HepG2 (cell line): ENCODE data around the gene LYPD8. TPM values are rescaled to one million over a fixed set of nuclear protein-coding genes. Genes with fewer than 3 reads are reported as not detected.

Experiments used
- ATAC-seq: fragments of 200-7000 bp; cut with Tn5 transposase; 3 replicates; pipeline ENCODE4 v1.9.1; 2020; ENCODE audit warnings: mild to moderate bottlenecking, moderate library complexity
- BruUV-seq: library from RNA; stranded (reverse); fragments of 400-500 nt; replicated peaks from 2 replicates; lab custom pipeline; 2021; lab: Mats Ljungman, UMichigan
- CTCF ChIA-PET: fragments of 300-600 bp; formaldehyde crosslinking; extraction: SDS; loops from one replicate; lab custom pipeline; 2021; ENCODE audit warnings: low total read pairs, inconsistent platforms, low intra/inter-chr PET ratio; lab: Yijun Ruan, JAX
- POLR2A ChIA-PET: fragments of 350-600 bp; sonication (Branson Sonifier 250); formaldehyde crosslinking; loops from one replicate; lab custom pipeline; 2020; ENCODE audit warnings: antibody characterized with exemption, inconsistent platforms; lab: Yijun Ruan, JAX
- DNase-seq: peaks from one replicate; pipeline ENCODE4 v3.0.0-alpha.2; 2015; ENCODE audit warnings: low spot score
- FAIRE-seq: peaks from 3 replicates; lab custom pipeline; 2011; peaks lifted over from hg19 to GRCh38; lab: Jason Lieb, UNC
- H2AFZ ChIP-seq: one replicate; pipeline ENCODE4 v1.6.1; 2011; ENCODE audit warnings: low read length, inconsistent platforms
- H3K27ac ChIP-seq: fragments of 300-600 bp; 3 replicates; pipeline ENCODE4 v1.8.0; 2011; ENCODE audit warnings: mixed run types, mild to moderate bottlenecking, mixed read lengths, low read length, inconsistent platforms; ENCODE audit not compliant: insufficient read depth; ENCODE audit errors: extremely low read length
- H3K27me3 ChIP-seq, 2 experiments: fragments of 200-600 bp in 1 of 2; 2 replicates in 1 of 2; 3 replicates in 1 of 2; pipeline versions ENCODE4 v1.6.0 to v1.8.0; 2011; ENCODE audit warnings: low read length in 2 of 2, mild to moderate bottlenecking in 2 of 2, moderate library complexity in 2 of 2, inconsistent platforms in 1 of 2; ENCODE audit not compliant: insufficient read depth in 2 of 2, control insufficient read depth in 1 of 2
- H3K36me3 ChIP-seq, 2 experiments: fragments of 200-600 bp in 1 of 2; replicated peaks in 1 of 2; 2 replicates in 1 of 2; 3 replicates in 1 of 2; pipeline versions ENCODE4 v1.5.1 to v1.8.0; 2011; ENCODE audit warnings: low read length in 2 of 2, inconsistent platforms in 1 of 2; ENCODE audit not compliant: insufficient read depth in 2 of 2, control insufficient read depth in 1 of 2
- H3K4me1 ChIP-seq: 2 replicates; pipeline ENCODE4 v1.5.1; 2012; ENCODE audit warnings: low read length, inconsistent platforms; ENCODE audit not compliant: insufficient read depth
- H3K4me2 ChIP-seq: 2 replicates; pipeline ENCODE4 v1.6.0; 2011; ENCODE audit warnings: low read depth, low read length, inconsistent platforms
- H3K4me3 ChIP-seq, 3 experiments: fragments of 200-600 bp in 1 of 3; sonication (generic), shearing (Covaris generic) in 1 of 3; replicated peaks in 1 of 3; 2 replicates each; pipeline ENCODE4 v1.5.1; 2011 to 2016; ENCODE audit warnings: low read length in 3 of 3, inconsistent platforms in 2 of 3, low read depth in 2 of 3, mild to moderate bottlenecking in 2 of 3, control low read depth in 1 of 3, mixed read lengths in 1 of 3; ENCODE audit not compliant: insufficient read depth in 1 of 3
- H3K79me2 ChIP-seq: one replicate; pipeline ENCODE4 v1.6.1; 2011; ENCODE audit warnings: low read length, inconsistent platforms; ENCODE audit not compliant: insufficient read depth
- H3K9ac ChIP-seq: 2 replicates; pipeline ENCODE4 v1.6.0; 2011; ENCODE audit warnings: mild to moderate bottlenecking, low read depth, low read length, inconsistent platforms; ENCODE audit not compliant: insufficient read depth
- H3K9me3 ChIP-seq: 2 replicates; pipeline ENCODE4 v1.5.1; 2012; ENCODE audit warnings: mild to moderate bottlenecking, low read length
- H4K20me1 ChIP-seq: 2 replicates; pipeline ENCODE4 v1.6.0; 2011; ENCODE audit warnings: inconsistent platforms, mild to moderate bottlenecking, low read length, moderate library complexity; ENCODE audit not compliant: insufficient read depth
- ARID2 ChIP-seq: sonication (generic); formaldehyde crosslinking; IDR thresholded peaks from 2 replicates; pipeline ENCODE4 v1.8.1; 2022; ENCODE audit warnings: mild to moderate bottlenecking, missing genetic modification reagents, borderline replicate concordance
- ARNT2 ChIP-seq: sonication (generic); formaldehyde crosslinking; IDR thresholded peaks from 2 replicates; pipeline ENCODE4 v1.8.0; 2022; ENCODE audit warnings: mild to moderate bottlenecking, low read depth, missing genetic modification reagents, moderate library complexity
- CC2D1A ChIP-seq: sonication (generic); formaldehyde crosslinking; IDR thresholded peaks from 2 replicates; pipeline ENCODE4 v1.8.1; 2023; ENCODE audit warnings: mild to moderate bottlenecking, missing genetic modification reagents
- POLR2AphosphoS5 ChIP-seq: IDR thresholded peaks from 2 replicates; pipeline ENCODE4 v1.6.1; 2012; ENCODE audit warnings: low read depth, low read length
- RARA ChIP-seq: IDR thresholded peaks from 2 replicates; pipeline ENCODE4 v1.6.1; 2016; ENCODE audit warnings: missing genetic modification reagents, missing compliant biosample characterization
- RBFOX2 ChIP-seq: fragments of 200-400 bp; formaldehyde crosslinking; IDR thresholded peaks from 2 replicates; pipeline ENCODE4 v1.6.1; 2017; ENCODE audit warnings: low read depth, mild to moderate bottlenecking, low read length
- SMAD1 ChIP-seq: sonication (generic); formaldehyde crosslinking; IDR thresholded peaks from 2 replicates; pipeline ENCODE4 v1.4.0; 2020; ENCODE audit warnings: missing genetic modification reagents, low read depth, mild to moderate bottlenecking, borderline replicate concordance
- SP140L ChIP-seq: sonication (generic); formaldehyde crosslinking; IDR thresholded peaks from 2 replicates; pipeline ENCODE4 v1.4.0; 2020; ENCODE audit warnings: missing genetic modification reagents, borderline replicate concordance
- ZBTB7A ChIP-seq: sonication (generic); formaldehyde crosslinking; IDR thresholded peaks from 2 replicates; pipeline ENCODE4 v1.8.0; 2022; ENCODE audit warnings: mild to moderate bottlenecking, missing genetic modification reagents
- ZBTB7B ChIP-seq: sonication (generic); formaldehyde crosslinking; IDR thresholded peaks from 2 replicates; pipeline ENCODE4 v1.4.0; 2020; ENCODE audit warnings: missing genetic modification reagents
- ZNF674 ChIP-seq: sonication (generic); formaldehyde crosslinking; IDR thresholded peaks from 2 replicates; pipeline ENCODE4 v1.5.0; 2020; ENCODE audit warnings: low read depth, mild to moderate bottlenecking, missing genetic modification reagents
- ZNF777 ChIP-seq: sonication (generic); formaldehyde crosslinking; IDR thresholded peaks from 2 replicates; pipeline ENCODE4 v1.4.0; 2020; ENCODE audit warnings: missing genetic modification reagents
- WGBS: methylation state at CpG from one replicate; pipeline ENCODE4 v1.1.6; 2017; ENCODE audit warnings: low lambda C conversion rate; 5-methylcytosine and 5-hydroxymethylcytosine counted together
- in situ Hi-C: cut with HindIII; loops from 2 replicates; pipeline ENCODE4 v1.10.0; 2017; ENCODE audit warnings: low pct_unique_long_range_greater_than_20kb; ENCODE audit not compliant: extremely low pct_ligation_motif_present
- intact Hi-C: fragments of 100-400 bp; cut with micrococcal nuclease; formaldehyde crosslinking; loops from one replicate; pipeline ENCODE4 v1.10.0; 2022; ENCODE audit not compliant: unreplicated experiment
- polyA plus RNA-seq, 8 experiments: library from polyadenylated mRNA; depleted of rRNA in 3 of 8; stranded (reverse) in 7 of 8; unstranded in 1 of 8; fragments of >200 nt; fragmentation: Illumina TruSeq in 4 of 8; extraction: Trizol in 4 of 8; gene quantifications; 2 replicates each; pipeline versions ENCODE4 v1.2.1 to v1.2.3, GENCODE V29; 2011 to 2016; ENCODE audit warnings: low read depth in 4 of 8, missing spikeins in 1 of 8, mixed read lengths in 1 of 8; ENCODE audit not compliant: insufficient read depth in 1 of 8
- total RNA-seq, 5 experiments: library from RNA; depleted of rRNA; stranded (reverse); fragments of >200 nt; fragmentation: Illumina TruSeq; extraction: Trizol; gene quantifications; 2 replicates each; pipeline ENCODE4 v1.2.3, GENCODE V29; 2016; ENCODE audit warnings: low read depth in 1 of 5
- TF ChIP-seq, protein P1 (sequence below): sonication (generic); formaldehyde crosslinking; IDR thresholded peaks from 2 replicates; pipeline ENCODE4 v1.4.0; 2020; ENCODE audit warnings: missing genetic modification reagents
- TF ChIP-seq, protein P2 (sequence below): sonication (generic); formaldehyde crosslinking; IDR thresholded peaks from 2 replicates; pipeline ENCODE4 v1.4.0; 2020; ENCODE audit warnings: mild to moderate bottlenecking, missing genetic modification reagents
- TF ChIP-seq, protein P3 (sequence below): sonication (generic); formaldehyde crosslinking; IDR thresholded peaks from 2 replicates; pipeline ENCODE4 v1.4.0; 2020; ENCODE audit warnings: missing genetic modification reagents

LYPD8 gene
- total and polyA plus RNA-seq, 2 of the 13 experiments (the other 11 are each of a cell fraction or from before 2014, with no cell fraction given): not detected

DNA sequence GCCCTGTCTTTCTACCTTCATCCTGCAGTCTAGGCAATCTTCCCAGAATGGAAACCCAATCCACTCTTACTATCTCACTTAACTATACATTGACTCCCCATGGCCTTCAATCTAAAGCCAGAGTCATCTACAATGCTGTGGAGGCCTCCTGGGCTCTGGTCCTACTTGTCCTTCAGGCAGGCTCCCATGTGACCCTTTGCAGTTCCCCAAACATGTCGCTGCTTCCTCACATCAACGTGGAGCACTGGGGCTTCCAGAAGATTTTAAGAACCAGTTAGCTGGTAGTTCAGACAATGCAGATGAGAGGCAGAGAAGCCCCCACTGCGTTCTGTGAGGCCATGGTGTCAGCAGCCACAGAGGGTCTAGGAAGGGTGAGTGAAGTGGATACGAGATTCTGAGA is 18.6 kb downstream of the LYPD8 start (continued):
- TF ChIP-seq, protein P1, sequence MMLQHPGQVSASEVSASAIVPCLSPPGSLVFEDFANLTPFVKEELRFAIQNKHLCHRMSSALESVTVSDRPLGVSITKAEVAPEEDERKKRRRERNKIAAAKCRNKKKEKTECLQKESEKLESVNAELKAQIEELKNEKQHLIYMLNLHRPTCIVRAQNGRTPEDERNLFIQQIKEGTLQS: no peak
- TF ChIP-seq, all 625 proteins: peak for 0

DNA sequence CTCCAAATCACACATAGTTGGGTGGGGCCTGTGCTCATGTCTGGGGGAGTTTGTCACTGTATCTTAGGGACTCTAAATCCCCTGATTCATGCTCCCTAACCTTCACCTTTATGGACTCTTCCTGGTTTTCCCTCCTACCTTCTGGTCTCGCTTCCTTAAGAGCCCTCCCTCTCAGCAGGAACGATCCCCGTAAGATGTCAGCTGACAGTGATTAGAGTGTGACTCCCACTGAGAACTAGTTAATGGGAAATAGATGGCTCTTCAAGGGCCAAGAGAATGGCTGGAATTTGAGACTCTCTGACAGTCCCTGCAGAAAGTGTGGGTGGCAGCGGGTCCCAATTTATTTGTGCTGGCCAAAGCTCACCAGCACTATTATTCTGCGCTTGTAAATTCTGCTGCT is 22.0 kb downstream of the LYPD8 start:
- intact Hi-C loops: no loop called here
- Histone ChIP-seq H3K79me2 (no peaks in the 10 kb centered on the region), H4K20me1 (no peaks in the 10 kb centered on the region), H3K9me3 (peaks cover 5% of the 10 kb centered on the region), H3K4me1 (0 out of 2 replicates have a peak, but pooled peaks cover 7% of the 10 kb centered on the region), H2AFZ (no peak overlapping the region), H3K4me2 (no peak overlapping the region), H3K4me3 (no peak overlapping the region), H3K9ac (no peak overlapping the region), H3K27ac (no peak overlapping the region), H3K27me3 (no peaks in the 10 kb centered on the region), H3K36me3 (no peaks in the 10 kb centered on the region)
- no TSS peak for BruUV-seq
- 13% methylated on average over 4 of the region's 5 CpGs for WGBS
- in situ Hi-C loops: no loop called here
- DNase-seq: no peak
- CTCF ChIA-PET: no interaction called here
- POLR2A ChIA-PET: no interaction called here
- no peak for FAIRE-seq
- no peak for ATAC-seq
- TF ChIP-seq POLR2AphosphoS5 (no peak), ZBTB7A (CRISPR knock-in tag) (no peak), RARA (CRISPR knock-in tag) (no peak), ARNT2 (no peak), SP140L (CRISPR knock-in tag) (no peak), ARID2 (CRISPR knock-in tag) (no peak), ZNF674 (no peak), ZBTB7B (CRISPR knock-in tag) (no peak), RBFOX2 (no peak), SMAD1 (CRISPR knock-in tag) (no peak), ZNF777 (CRISPR knock-in tag) (no peak), CC2D1A (CRISPR knock-in tag) (no peak)
- TF ChIP-seq, protein P2, sequence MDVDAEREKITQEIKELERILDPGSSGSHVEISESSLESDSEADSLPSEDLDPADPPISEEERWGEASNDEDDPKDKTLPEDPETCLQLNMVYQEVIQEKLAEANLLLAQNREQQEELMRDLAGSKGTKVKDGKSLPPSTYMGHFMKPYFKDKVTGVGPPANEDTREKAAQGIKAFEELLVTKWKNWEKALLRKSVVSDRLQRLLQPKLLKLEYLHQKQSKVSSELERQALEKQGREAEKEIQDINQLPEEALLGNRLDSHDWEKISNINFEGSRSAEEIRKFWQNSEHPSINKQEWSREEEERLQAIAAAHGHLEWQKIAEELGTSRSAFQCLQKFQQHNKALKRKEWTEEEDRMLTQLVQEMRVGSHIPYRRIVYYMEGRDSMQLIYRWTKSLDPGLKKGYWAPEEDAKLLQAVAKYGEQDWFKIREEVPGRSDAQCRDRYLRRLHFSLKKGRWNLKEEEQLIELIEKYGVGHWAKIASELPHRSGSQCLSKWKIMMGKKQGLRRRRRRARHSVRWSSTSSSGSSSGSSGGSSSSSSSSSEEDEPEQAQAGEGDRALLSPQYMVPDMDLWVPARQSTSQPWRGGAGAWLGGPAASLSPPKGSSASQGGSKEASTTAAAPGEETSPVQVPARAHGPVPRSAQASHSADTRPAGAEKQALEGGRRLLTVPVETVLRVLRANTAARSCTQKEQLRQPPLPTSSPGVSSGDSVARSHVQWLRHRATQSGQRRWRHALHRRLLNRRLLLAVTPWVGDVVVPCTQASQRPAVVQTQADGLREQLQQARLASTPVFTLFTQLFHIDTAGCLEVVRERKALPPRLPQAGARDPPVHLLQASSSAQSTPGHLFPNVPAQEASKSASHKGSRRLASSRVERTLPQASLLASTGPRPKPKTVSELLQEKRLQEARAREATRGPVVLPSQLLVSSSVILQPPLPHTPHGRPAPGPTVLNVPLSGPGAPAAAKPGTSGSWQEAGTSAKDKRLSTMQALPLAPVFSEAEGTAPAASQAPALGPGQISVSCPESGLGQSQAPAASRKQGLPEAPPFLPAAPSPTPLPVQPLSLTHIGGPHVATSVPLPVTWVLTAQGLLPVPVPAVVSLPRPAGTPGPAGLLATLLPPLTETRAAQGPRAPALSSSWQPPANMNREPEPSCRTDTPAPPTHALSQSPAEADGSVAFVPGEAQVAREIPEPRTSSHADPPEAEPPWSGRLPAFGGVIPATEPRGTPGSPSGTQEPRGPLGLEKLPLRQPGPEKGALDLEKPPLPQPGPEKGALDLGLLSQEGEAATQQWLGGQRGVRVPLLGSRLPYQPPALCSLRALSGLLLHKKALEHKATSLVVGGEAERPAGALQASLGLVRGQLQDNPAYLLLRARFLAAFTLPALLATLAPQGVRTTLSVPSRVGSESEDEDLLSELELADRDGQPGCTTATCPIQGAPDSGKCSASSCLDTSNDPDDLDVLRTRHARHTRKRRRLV (CRISPR knock-in tag): no peak
- TF ChIP-seq, protein P3, sequence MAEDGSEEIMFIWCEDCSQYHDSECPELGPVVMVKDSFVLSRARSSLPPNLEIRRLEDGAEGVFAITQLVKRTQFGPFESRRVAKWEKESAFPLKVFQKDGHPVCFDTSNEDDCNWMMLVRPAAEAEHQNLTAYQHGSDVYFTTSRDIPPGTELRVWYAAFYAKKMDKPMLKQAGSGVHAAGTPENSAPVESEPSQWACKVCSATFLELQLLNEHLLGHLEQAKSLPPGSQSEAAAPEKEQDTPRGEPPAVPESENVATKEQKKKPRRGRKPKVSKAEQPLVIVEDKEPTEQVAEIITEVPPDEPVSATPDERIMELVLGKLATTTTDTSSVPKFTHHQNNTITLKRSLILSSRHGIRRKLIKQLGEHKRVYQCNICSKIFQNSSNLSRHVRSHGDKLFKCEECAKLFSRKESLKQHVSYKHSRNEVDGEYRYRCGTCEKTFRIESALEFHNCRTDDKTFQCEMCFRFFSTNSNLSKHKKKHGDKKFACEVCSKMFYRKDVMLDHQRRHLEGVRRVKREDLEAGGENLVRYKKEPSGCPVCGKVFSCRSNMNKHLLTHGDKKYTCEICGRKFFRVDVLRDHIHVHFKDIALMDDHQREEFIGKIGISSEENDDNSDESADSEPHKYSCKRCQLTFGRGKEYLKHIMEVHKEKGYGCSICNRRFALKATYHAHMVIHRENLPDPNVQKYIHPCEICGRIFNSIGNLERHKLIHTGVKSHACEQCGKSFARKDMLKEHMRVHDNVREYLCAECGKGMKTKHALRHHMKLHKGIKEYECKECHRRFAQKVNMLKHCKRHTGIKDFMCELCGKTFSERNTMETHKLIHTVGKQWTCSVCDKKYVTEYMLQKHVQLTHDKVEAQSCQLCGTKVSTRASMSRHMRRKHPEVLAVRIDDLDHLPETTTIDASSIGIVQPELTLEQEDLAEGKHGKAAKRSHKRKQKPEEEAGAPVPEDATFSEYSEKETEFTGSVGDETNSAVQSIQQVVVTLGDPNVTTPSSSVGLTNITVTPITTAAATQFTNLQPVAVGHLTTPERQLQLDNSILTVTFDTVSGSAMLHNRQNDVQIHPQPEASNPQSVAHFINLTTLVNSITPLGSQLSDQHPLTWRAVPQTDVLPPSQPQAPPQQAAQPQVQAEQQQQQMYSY: no peak
